HEK293 (cell line): Measurements from ENCODE around the gene LPCAT2.

Experiments
- CTCF ChIA-PET: fragments of 350-600 bp; formaldehyde crosslinking; extraction: SDS; loops from one replicate; lab custom pipeline; 2021; ENCODE audit warnings: antibody characterized with exemption; lab: Yijun Ruan, JAX
- POLR2A ChIA-PET: fragments of 300-600 bp; formaldehyde crosslinking; extraction: SDS; loops from one replicate; lab custom pipeline; 2020; ENCODE audit warnings: antibody characterized with exemption, inconsistent platforms; lab: Yijun Ruan, JAX
- H3K27ac ChIP-seq: fragments of 200-500 bp; sonication (Bioruptor generic); 2 replicates; pipeline ENCODE4 v1.5.1; 2014; ENCODE audit warnings: low read depth, low read length, control low read depth, inconsistent platforms; ENCODE audit errors: extremely low read depth
- H3K36me3 ChIP-seq, 2 experiments: fragments of 200-500 bp in 1 of 2; sonication (Bioruptor generic) in 1 of 2; 1 replicate in 1 of 2; 2 replicates in 1 of 2; pipeline ENCODE4 v1.5.1; 2014 to 2017; ENCODE audit warnings: inconsistent platforms in 2 of 2, low read length in 2 of 2; ENCODE audit not compliant: control insufficient read depth in 2 of 2, insufficient read depth in 1 of 2
- H3K4me1 ChIP-seq: fragments of 200-500 bp; sonication (Bioruptor generic); 2 replicates; pipeline ENCODE4 v1.5.1; 2014; ENCODE audit warnings: mild to moderate bottlenecking, low read length, inconsistent platforms; ENCODE audit not compliant: control insufficient read depth, insufficient read depth
- H3K4me3 ChIP-seq: 2 replicates; pipeline ENCODE4 v1.5.1; 2011; ENCODE audit warnings: low read depth, mild to moderate bottlenecking, control low read depth, low read length, moderate library complexity
- H3K9me3 ChIP-seq: fragments of 200-500 bp; sonication (Bioruptor generic); 2 replicates; pipeline ENCODE4 v1.5.1; 2014; ENCODE audit warnings: low read depth, low read length, inconsistent platforms; ENCODE audit not compliant: control insufficient read depth, insufficient read depth
- BCL11B ChIP-seq: fragments of 450-650 bp; formaldehyde crosslinking; IDR thresholded peaks from 2 replicates; pipeline ENCODE4 v1.5.1; 2016; ENCODE audit warnings: low read depth, missing biosample characterization, missing genetic modification characterization
- KLF7 ChIP-seq: fragments of 450-650 bp; formaldehyde crosslinking; IDR thresholded peaks from 2 replicates; pipeline ENCODE4 v1.5.1; 2016; ENCODE audit warnings: missing biosample characterization, missing genetic modification characterization, borderline replicate concordance
- PRDM10 ChIP-seq: fragments of 450-650 bp; formaldehyde crosslinking; IDR thresholded peaks from 2 replicates; pipeline ENCODE4 v1.5.1; 2016; ENCODE audit warnings: missing biosample characterization, missing genetic modification characterization
- REST ChIP-seq: fragments of 450-650 bp; formaldehyde crosslinking; IDR thresholded peaks from 2 replicates; pipeline ENCODE4 v1.5.1; 2016; ENCODE audit warnings: missing biosample characterization, missing genetic modification characterization
- YY2 ChIP-seq: fragments of 450-650 bp; formaldehyde crosslinking; IDR thresholded peaks from 2 replicates; pipeline ENCODE4 v1.5.1; 2016; ENCODE audit warnings: missing biosample characterization, missing genetic modification characterization
- ZBTB6 ChIP-seq: fragments of 450-650 bp; formaldehyde crosslinking; IDR thresholded peaks from 2 replicates; pipeline ENCODE4 v1.5.1; 2017; ENCODE audit warnings: missing biosample characterization, missing genetic modification characterization
- ZEB2 ChIP-seq: fragments of 450-650 bp; formaldehyde crosslinking; IDR thresholded peaks from 2 replicates; pipeline ENCODE4 v1.5.1; 2016; ENCODE audit warnings: missing biosample characterization, missing genetic modification characterization
- ZNF114 ChIP-seq: fragments of 450-650 bp; formaldehyde crosslinking; IDR thresholded peaks from 2 replicates; pipeline ENCODE4 v1.5.0; 2017; ENCODE audit warnings: missing biosample characterization, missing genetic modification characterization
- ZNF169 ChIP-seq: fragments of 450-650 bp; formaldehyde crosslinking; IDR thresholded peaks from 2 replicates; pipeline ENCODE4 v1.5.1; 2016; ENCODE audit warnings: missing biosample characterization, missing genetic modification characterization
- ZNF221 ChIP-seq: fragments of 450-650 bp; formaldehyde crosslinking; IDR thresholded peaks from 2 replicates; pipeline ENCODE4 v1.5.1; 2017; ENCODE audit warnings: missing biosample characterization, missing genetic modification characterization, borderline replicate concordance
- ZNF223 ChIP-seq: fragments of 450-650 bp; formaldehyde crosslinking; IDR thresholded peaks from 2 replicates; pipeline ENCODE4 v1.5.1; 2016; ENCODE audit warnings: missing biosample characterization, missing genetic modification characterization
- ZNF274 ChIP-seq, 2 experiments: fragments of 200-500 bp in 1 of 2; fragments of 450-650 bp in 1 of 2; sonication (Bioruptor generic) in 1 of 2; formaldehyde crosslinking in 1 of 2; IDR thresholded peaks; 2 replicates each; pipeline versions ENCODE4 v1.5.1 to v1.6.1; 2014 to 2016; ENCODE audit warnings: borderline replicate concordance in 1 of 2, inconsistent platforms in 1 of 2, low read length in 1 of 2, missing biosample characterization in 1 of 2, missing genetic modification characterization in 1 of 2
- ZNF488 ChIP-seq: fragments of 450-650 bp; formaldehyde crosslinking; IDR thresholded peaks from 2 replicates; pipeline ENCODE4 v1.5.1; 2016; ENCODE audit warnings: missing biosample characterization, missing genetic modification characterization
- ZNF510 ChIP-seq: fragments of 450-650 bp; formaldehyde crosslinking; IDR thresholded peaks from 2 replicates; pipeline ENCODE4 v1.5.1; 2018; ENCODE audit warnings: mild to moderate bottlenecking, missing genetic modification characterization, missing biosample characterization; ENCODE audit not compliant: insufficient replicate concordance
- ZNF555 ChIP-seq: fragments of 450-650 bp; formaldehyde crosslinking; conservative IDR thresholded peaks from 2 replicates; pipeline ENCODE4 v1.5.1; 2017; ENCODE audit warnings: missing biosample characterization, mild to moderate bottlenecking, missing genetic modification characterization, inconsistent platforms
- ZNF558 ChIP-seq: fragments of 450-650 bp; formaldehyde crosslinking; IDR thresholded peaks from 2 replicates; pipeline ENCODE4 v1.5.1; 2016; ENCODE audit warnings: missing biosample characterization, missing genetic modification characterization
- ZNF596 ChIP-seq: fragments of 450-650 bp; IDR thresholded peaks from 2 replicates; pipeline ENCODE4 v1.5.0; 2018; ENCODE audit warnings: missing biosample characterization, mild to moderate bottlenecking, missing genetic modification characterization, moderate library complexity
- ZNF610 ChIP-seq: fragments of 450-650 bp; formaldehyde crosslinking; IDR thresholded peaks from 2 replicates; pipeline ENCODE4 v1.5.1; 2016; ENCODE audit warnings: missing biosample characterization, missing genetic modification characterization, borderline replicate concordance
- ZNF621 ChIP-seq: fragments of 450-650 bp; formaldehyde crosslinking; IDR thresholded peaks from 2 replicates; pipeline ENCODE4 v1.5.1; 2017; ENCODE audit warnings: missing biosample characterization, missing genetic modification characterization
- ZNF645 ChIP-seq: fragments of 450-650 bp; formaldehyde crosslinking; IDR thresholded peaks from 2 replicates; pipeline ENCODE4; 2016; ENCODE audit warnings: missing biosample characterization, missing genetic modification characterization
- ZNF704 ChIP-seq: fragments of 450-650 bp; formaldehyde crosslinking; IDR thresholded peaks from 2 replicates; pipeline ENCODE4 v1.5.1; 2016; ENCODE audit warnings: missing biosample characterization, missing genetic modification characterization
- ZNF768 ChIP-seq: fragments of 450-650 bp; formaldehyde crosslinking; IDR thresholded peaks from 2 replicates; pipeline ENCODE4 v1.5.1; 2018; ENCODE audit warnings: missing biosample characterization, mild to moderate bottlenecking, missing genetic modification characterization
- ZNF792 ChIP-seq: fragments of 450-650 bp; formaldehyde crosslinking; IDR thresholded peaks from 2 replicates; pipeline ENCODE4 v1.5.1; 2016; ENCODE audit warnings: missing biosample characterization, missing genetic modification characterization

LPCAT2 gene

GRCh38 chr16:55565086-55565485 lies 56.2 kb downstream of the LPCAT2 start:
- no peak overlapping the region for H3K4me3 ChIP-seq
- H3K36me3 ChIP-seq, result no peaks in the 10 kb centered on the region
- no peaks in the 10 kb centered on the region for H3K9me3 ChIP-seq
- no peaks in the 10 kb centered on the region for H3K4me1 ChIP-seq
- TF ChIP-seq ZBTB6 (tag by site-specific recombination) (no peak), ZNF221 (tag by site-specific recombination) (no peak), BCL11B (tag by site-specific recombination) (no peak), ZNF610 (tag by site-specific recombination) (no peak), ZNF645 (tag by site-specific recombination) (no peak), KLF7 (no peak), YY2 (tag by site-specific recombination) (no peak), ZNF510 (no peak), ZNF169 (tag by site-specific recombination) (no peak), ZNF596 (tag by site-specific recombination) (no peak), PRDM10 (no peak), ZNF558 (no peak), ZNF488 (tag by site-specific recombination) (no peak), ZNF223 (tag by site-specific recombination) (no peak), ZNF792 (tag by site-specific recombination) (no peak)
- TF ChIP-seq, all 188 proteins: peak for 0
- CTCF ChIA-PET, result interaction anchor here (1.2 to 3.3 kb wide), 2 partner anchors 70 to 100 kb away, joined by 3 to 15 read pairs; no protein-coding TSS in a partner anchor
- POLR2A ChIA-PET, result no interaction called here
- H3K27ac ChIP-seq, result no peak overlapping the region

- Histone ChIP-seq H3K9me3 (no peaks in the 10 kb centered on the region), H3K27ac (no peak within 1 kb of the TSS), H3K4me1 (no peaks in the 10 kb centered on the region), H3K36me3 (no peaks in the 10 kb centered on the region), H3K4me3 (no peak within 1 kb of the TSS)
- ChIA-PET POLR2A (no interaction called here), CTCF (interaction anchor here (1.2 to 1.3 kb wide), 2 partner anchors 71 to 101 kb away, joined by 3 to 4 read pairs; no protein-coding TSS in a partner anchor)
- no peak for TF ChIP-seq ZNF621 (tag by site-specific recombination)
- no peak for TF ChIP-seq ZNF555 (tag by site-specific recombination)
- no peak for TF ChIP-seq ZNF768 (tag by site-specific recombination)
- TF ChIP-seq ZNF114 (tag by site-specific recombination), result no peak
- TF ChIP-seq ZEB2 (tag by site-specific recombination), result no peak
- TF ChIP-seq REST, result no peak
- no peak for TF ChIP-seq ZNF274 (IDR thresholded peaks at IDR 0.05; ENCODE audit: low read length)
- no peak for TF ChIP-seq ZNF274 (tag by site-specific recombination; IDR thresholded peaks at IDR 0.05; ENCODE audit: borderline replicate concordance)
- TF ChIP-seq ZNF704 (tag by site-specific recombination), result no peak
Observed at GRCh38 chr16:55566432-55567175, 57.7 kb downstream of the LPCAT2 start, which contains the start of gene CAPNS2. Gene CAPNS2 (plus strand): TSS chr16:55566684. CDS start chr16:55566757, 73 bp downstream.
